Fibroblast of lung (primary cell): ENCODE measurements around the gene FCHSD1. TPM values are rescaled to one million over a fixed set of nuclear protein-coding genes. Genes with fewer than 3 reads are reported as not detected.

Experiments used
- DNase-seq, 2 donors: peaks; one replicate each; pipeline versions ENCODE4 v3.0.0 to v3.0.0-alpha.2; 2010; ENCODE audit warnings: low read depth in 2 of 2
- H2AFZ ChIP-seq: 2 replicates; pipeline ENCODE4 v1.5.1; 2012; ENCODE audit warnings: low read length, control low read depth, inconsistent platforms
- H3K27ac ChIP-seq: 2 replicates; pipeline ENCODE4 v1.5.1; 2011; ENCODE audit warnings: low read length, control low read depth; ENCODE audit not compliant: insufficient read depth
- H3K27me3 ChIP-seq: 2 replicates; pipeline ENCODE4 v1.5.1; 2011; ENCODE audit warnings: mild to moderate bottlenecking, low read length; ENCODE audit not compliant: control insufficient read depth, insufficient read depth
- H3K36me3 ChIP-seq: 2 replicates; pipeline ENCODE4 v1.5.1; 2011; ENCODE audit warnings: low read length; ENCODE audit not compliant: control insufficient read depth, insufficient read depth
- H3K4me1 ChIP-seq: 2 replicates; pipeline ENCODE4 v1.5.1; 2011; ENCODE audit warnings: low read length; ENCODE audit not compliant: control insufficient read depth, insufficient read depth; ENCODE audit errors: extremely low read depth
- H3K4me2 ChIP-seq: 2 replicates; pipeline ENCODE4 v1.5.1; 2011; ENCODE audit warnings: low read length, control low read depth; ENCODE audit not compliant: insufficient read depth; ENCODE audit errors: extremely low read depth
- H3K4me3 ChIP-seq, 4 experiments: fragments of 200-600 bp in 1 of 4; sonication (generic) in 1 of 4; replicated peaks in 1 of 4; 2 replicates each; pipeline ENCODE4 v1.5.1; 2011 to 2016; ENCODE audit warnings: low read length in 4 of 4, low read depth in 3 of 4, mild to moderate bottlenecking in 3 of 4, control low read depth in 2 of 4, inconsistent platforms in 1 of 4, mixed read lengths in 1 of 4; ENCODE audit not compliant: insufficient read depth in 1 of 4; ENCODE audit errors: control extremely low read depth in 1 of 4
- H3K79me2 ChIP-seq: 2 replicates; pipeline ENCODE4 v1.5.1; 2012; ENCODE audit warnings: mild to moderate bottlenecking, low read length, inconsistent platforms; ENCODE audit not compliant: control insufficient read depth, insufficient read depth
- H3K9ac ChIP-seq: 2 replicates; pipeline ENCODE4 v1.5.1; 2011; ENCODE audit warnings: mild to moderate bottlenecking, low read length, control low read depth; ENCODE audit not compliant: insufficient read depth
- H3K9me3 ChIP-seq: 2 replicates; pipeline ENCODE4 v1.5.1; 2012; ENCODE audit warnings: low read depth, low read length; ENCODE audit not compliant: control insufficient read depth, insufficient read depth
- H4K20me1 ChIP-seq: 2 replicates; pipeline ENCODE4 v1.5.1; 2011; ENCODE audit warnings: low read length; ENCODE audit not compliant: control insufficient read depth, insufficient read depth; ENCODE audit errors: extremely low read depth
- CTCF ChIP-seq, 2 donors: IDR thresholded peaks in 1 of 2; conservative IDR thresholded peaks in 1 of 2; 1 replicate in 1 of 2; 2 replicates in 1 of 2; pipeline ENCODE4 v1.5.1; 2011 to 2012; ENCODE audit warnings: low read length in 2 of 2, control low read depth in 1 of 2, inconsistent platforms in 1 of 2, low read depth in 1 of 2, mild to moderate bottlenecking in 1 of 2
- EZH2 ChIP-seq: IDR thresholded peaks from 2 replicates; pipeline ENCODE4 v1.5.1; 2012; ENCODE audit warnings: low read length, control low read depth, mild to moderate bottlenecking; ENCODE audit errors: missing control alignments
- polyA plus RNA-seq, 2 donors: library from polyadenylated mRNA; depleted of rRNA in 1 of 2; stranded (reverse) in 1 of 2; unstranded in 1 of 2; fragments of >200 nt; gene quantifications; 2 replicates each; pipeline ENCODE4 v1.2.1, GENCODE V29; 2011 to 2012; ENCODE audit warnings: missing spikeins in 1 of 2
- total RNA-seq: library from RNA; depleted of rRNA; stranded (reverse); fragments of >200 nt; gene quantifications from 2 replicates; pipeline ENCODE4 v1.2.1, GENCODE V29; 2014

The FCHSD1 gene
- total and polyA plus RNA-seq, 2 donors (not counting 1 experiment from before 2014, with no cell fraction given) = 19.1 to 25.6 TPM

GRCh38 chr5:141634720-141635119, 16.5 kb downstream of the FCHSD1 start:
- H2AFZ ChIP-seq = no peak overlapping the region
- H3K9ac ChIP-seq = no peak overlapping the region
- peaks cover 6% of the 10 kb centered on the region for H3K36me3 ChIP-seq
- no peak overlapping the region for H3K4me2 ChIP-seq
- H4K20me1 ChIP-seq = no peaks in the 10 kb centered on the region
- no peak overlapping the region for H3K27ac ChIP-seq
- DNase-seq = no peak
- H3K4me3 ChIP-seq = no peak overlapping the region
- no peaks in the 10 kb centered on the region for H3K27me3 ChIP-seq
- no peaks in the 10 kb centered on the region for H3K9me3 ChIP-seq
- peaks cover 41% of the 10 kb centered on the region for H3K79me2 ChIP-seq
- H3K4me1 ChIP-seq = peaks cover 2% of the 10 kb centered on the region
- TF ChIP-seq CTCF (conservative IDR thresholded peaks at IDR 0.05 in 1 of 2, IDR thresholded peaks at IDR 0.05 in 1 of 2; ENCODE audit: low read depth in 1 of 2, low read length in 2 of 2) = no peak
- no peak for TF ChIP-seq EZH2

DNA sequence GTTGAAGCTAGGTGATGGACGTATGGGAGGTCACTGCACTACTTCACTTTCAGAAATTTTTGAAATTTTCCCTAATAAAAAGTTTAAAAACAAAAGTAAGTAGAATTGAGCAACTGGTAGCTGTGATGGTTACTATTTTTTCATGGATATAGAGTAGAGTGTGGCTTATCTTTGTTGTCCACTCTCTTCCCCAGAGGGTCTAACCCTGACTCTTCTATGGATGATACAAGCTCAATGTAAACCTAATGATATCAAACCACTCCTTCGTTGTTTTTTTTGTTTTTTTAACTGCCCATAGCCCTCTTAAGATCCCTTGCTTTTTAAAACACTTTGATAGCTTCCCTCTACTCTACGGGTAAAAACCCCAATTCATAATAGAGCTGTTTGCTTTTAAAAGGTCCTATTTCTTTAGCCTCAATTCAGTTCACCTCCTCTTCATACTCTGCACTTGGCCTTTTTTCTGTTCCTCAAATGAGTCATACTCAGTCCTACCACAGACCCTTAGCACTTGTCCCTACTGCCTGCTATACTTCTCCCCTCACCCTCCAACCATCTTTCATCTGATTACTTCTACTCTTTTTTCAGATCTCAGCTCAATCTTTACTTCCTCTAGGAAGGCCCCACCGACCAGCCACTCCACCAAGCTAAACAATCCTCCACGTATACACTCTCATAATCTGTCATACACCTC, 17.2 kb downstream of the FCHSD1 start:
- TF ChIP-seq CTCF (conservative IDR thresholded peaks at IDR 0.05 in 1 of 2, IDR thresholded peaks at IDR 0.05 in 1 of 2; ENCODE audit: low read depth in 1 of 2, low read length in 2 of 2) (no peak), EZH2 (no peak)
- peaks cover 2% of the 10 kb centered on the region for H3K4me1 ChIP-seq
- no peaks in the 10 kb centered on the region for H3K9me3 ChIP-seq
- H3K27me3 ChIP-seq = no peaks in the 10 kb centered on the region
- no peak overlapping the region for H3K27ac ChIP-seq
- no peak overlapping the region for H3K9ac ChIP-seq
- DNase-seq = no peak
- peaks cover 9% of the 10 kb centered on the region for H3K36me3 ChIP-seq
- H3K79me2 ChIP-seq = peaks cover 41% of the 10 kb centered on the region
- no peak overlapping the region for H3K4me3 ChIP-seq
- H3K4me2 ChIP-seq = peak overlapping the region; percentile 9
- H2AFZ ChIP-seq = no peak overlapping the region
- no peaks in the 10 kb centered on the region for H4K20me1 ChIP-seq

DNA sequence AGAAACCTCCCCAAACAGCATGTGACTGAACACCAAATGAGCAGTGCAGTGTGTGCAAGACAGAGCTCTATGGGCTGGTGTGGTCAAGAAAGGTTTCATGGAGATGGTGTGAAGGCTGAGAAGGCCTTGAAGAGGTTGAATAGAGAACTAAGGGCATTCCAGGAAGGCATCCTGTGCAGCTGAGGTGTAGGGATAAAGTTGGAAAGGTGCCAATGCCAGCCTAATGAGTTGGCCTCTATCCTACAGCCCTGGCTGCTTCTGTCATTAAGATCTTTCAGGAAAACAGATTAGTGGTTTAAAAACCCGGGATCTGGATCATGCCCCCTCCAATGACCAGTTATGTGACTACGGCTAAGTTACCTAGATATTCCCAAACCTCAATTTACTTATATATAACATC, 18.6 kb downstream of the FCHSD1 start:
- H3K4me2 ChIP-seq = no peak overlapping the region
- H2AFZ ChIP-seq = no peak overlapping the region
- H3K9ac ChIP-seq = no peak overlapping the region
- no peak overlapping the region for H3K27ac ChIP-seq
- H3K9me3 ChIP-seq = no peaks in the 10 kb centered on the region
- peaks cover 10% of the 10 kb centered on the region for H3K36me3 ChIP-seq
- H3K4me3 ChIP-seq = no peak overlapping the region
- no peak for DNase-seq
- H3K27me3 ChIP-seq = no peaks in the 10 kb centered on the region
- no peaks in the 10 kb centered on the region for H4K20me1 ChIP-seq
- H3K4me1 ChIP-seq = peaks cover 2% of the 10 kb centered on the region
- TF ChIP-seq CTCF (conservative IDR thresholded peaks at IDR 0.05 in 1 of 2, IDR thresholded peaks at IDR 0.05 in 1 of 2; ENCODE audit: low read depth in 1 of 2, low read length in 2 of 2) = no peak
- no peak for TF ChIP-seq EZH2
- H3K79me2 ChIP-seq = peaks cover 41% of the 10 kb centered on the region
